ENCODE results near the gene TXNRD2.

- TF ChIP-seq POLR2A (IDR thresholded peaks at IDR 0.05; ENCODE audit: low read length) (no peak), GATA1 (IDR thresholded peaks at IDR 0.05; ENCODE audit: low read depth, low read length) (no peak)
These were observed 10.1 kb downstream of the TXNRD2 start for GRCh38 chr22:19931514-19931913.

Measured in erythroblast (primary cell).